Measurements from ENCODE around the gene RNU5D-1.

- TF ChIP-seq, protein P1, sequence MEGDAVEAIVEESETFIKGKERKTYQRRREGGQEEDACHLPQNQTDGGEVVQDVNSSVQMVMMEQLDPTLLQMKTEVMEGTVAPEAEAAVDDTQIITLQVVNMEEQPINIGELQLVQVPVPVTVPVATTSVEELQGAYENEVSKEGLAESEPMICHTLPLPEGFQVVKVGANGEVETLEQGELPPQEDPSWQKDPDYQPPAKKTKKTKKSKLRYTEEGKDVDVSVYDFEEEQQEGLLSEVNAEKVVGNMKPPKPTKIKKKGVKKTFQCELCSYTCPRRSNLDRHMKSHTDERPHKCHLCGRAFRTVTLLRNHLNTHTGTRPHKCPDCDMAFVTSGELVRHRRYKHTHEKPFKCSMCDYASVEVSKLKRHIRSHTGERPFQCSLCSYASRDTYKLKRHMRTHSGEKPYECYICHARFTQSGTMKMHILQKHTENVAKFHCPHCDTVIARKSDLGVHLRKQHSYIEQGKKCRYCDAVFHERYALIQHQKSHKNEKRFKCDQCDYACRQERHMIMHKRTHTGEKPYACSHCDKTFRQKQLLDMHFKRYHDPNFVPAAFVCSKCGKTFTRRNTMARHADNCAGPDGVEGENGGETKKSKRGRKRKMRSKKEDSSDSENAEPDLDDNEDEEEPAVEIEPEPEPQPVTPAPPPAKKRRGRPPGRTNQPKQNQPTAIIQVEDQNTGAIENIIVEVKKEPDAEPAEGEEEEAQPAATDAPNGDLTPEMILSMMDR (conservative IDR thresholded peaks at IDR 0.05 in 1 of 2, IDR thresholded peaks at IDR 0.05 in 1 of 2; ENCODE audit: extremely low read depth in 1 of 2, insufficient read depth in 1 of 2, low read depth in 1 of 2, low read length in 2 of 2), result no peak
- TF ChIP-seq EZH2 (IDR thresholded peaks at IDR 0.05; ENCODE audit: borderline replicate concordance, low read length), result no peak
Measured at GRCh38 chr1:44775930-44776729, 45.2 kb upstream of the RNU5D-1 start.

Data from mammary epithelial cell (primary cell).